Liver (tissue), 3 donors: ENCODE results near the gene RIMBP2.

Source experiments
- EGR1 ChIP-seq, 2 donors: IDR thresholded peaks; 2 replicates each; pipeline ENCODE4 v1.6.1; 2016 to 2018; ENCODE audit warnings: antibody characterized with exemption in 2 of 2, low read depth in 2 of 2
- FOXA1 ChIP-seq: IDR thresholded peaks from 2 replicates; pipeline ENCODE4 v1.6.1; 2016; ENCODE audit warnings: antibody characterized with exemption
- FOXA2 ChIP-seq: IDR thresholded peaks from 2 replicates; pipeline ENCODE4 v1.6.1; 2016; ENCODE audit warnings: antibody characterized with exemption
- GABPA ChIP-seq, 2 donors: IDR thresholded peaks in 1 of 2; conservative IDR thresholded peaks in 1 of 2; 2 replicates each; pipeline ENCODE4 v1.6.1; 2016; ENCODE audit warnings: antibody characterized with exemption in 2 of 2, mild to moderate bottlenecking in 1 of 2, moderate library complexity in 1 of 2
- JUND ChIP-seq, 2 donors: IDR thresholded peaks; 2 replicates each; pipeline ENCODE4 v1.6.1; 2016; ENCODE audit warnings: antibody characterized with exemption in 2 of 2
- NR2F2 ChIP-seq: IDR thresholded peaks from 2 replicates; pipeline ENCODE4 v1.6.1; 2016; ENCODE audit warnings: antibody characterized with exemption
- RAD21 ChIP-seq, 2 donors: IDR thresholded peaks; 2 replicates each; pipeline ENCODE4 v1.6.1; 2016; ENCODE audit warnings: antibody characterized with exemption in 2 of 2, mild to moderate bottlenecking in 2 of 2
- SP1 ChIP-seq: IDR thresholded peaks from 2 replicates; pipeline ENCODE4 v1.6.1; 2018; ENCODE audit warnings: antibody characterized with exemption, mild to moderate bottlenecking
- TAF1 ChIP-seq: conservative IDR thresholded peaks from 2 replicates; pipeline ENCODE4 v1.6.1; 2016; ENCODE audit warnings: antibody characterized with exemption, mild to moderate bottlenecking
- TF ChIP-seq, protein P1 (sequence below): fragments of 150-350 bp; IDR thresholded peaks from 2 replicates; pipeline ENCODE4 v1.5.1; 2017; ENCODE audit warnings: improper control_type of control experiment, low read depth, low read length; ENCODE audit not compliant: missing input control
- TF ChIP-seq, protein P2 (sequence below): IDR thresholded peaks from 2 replicates; pipeline ENCODE4 v1.6.1; 2016; ENCODE audit warnings: antibody characterized with exemption, mild to moderate bottlenecking
- TF ChIP-seq, protein P3 (sequence below): IDR thresholded peaks from 2 replicates; pipeline ENCODE4 v1.6.1; 2016; ENCODE audit warnings: antibody characterized with exemption
- TF ChIP-seq, protein P4 (sequence below): IDR thresholded peaks from 2 replicates; pipeline ENCODE4 v1.6.1; 2016; ENCODE audit warnings: antibody characterized with exemption
- donor health status: healthy.
- donor health status: healthy.

DNA sequence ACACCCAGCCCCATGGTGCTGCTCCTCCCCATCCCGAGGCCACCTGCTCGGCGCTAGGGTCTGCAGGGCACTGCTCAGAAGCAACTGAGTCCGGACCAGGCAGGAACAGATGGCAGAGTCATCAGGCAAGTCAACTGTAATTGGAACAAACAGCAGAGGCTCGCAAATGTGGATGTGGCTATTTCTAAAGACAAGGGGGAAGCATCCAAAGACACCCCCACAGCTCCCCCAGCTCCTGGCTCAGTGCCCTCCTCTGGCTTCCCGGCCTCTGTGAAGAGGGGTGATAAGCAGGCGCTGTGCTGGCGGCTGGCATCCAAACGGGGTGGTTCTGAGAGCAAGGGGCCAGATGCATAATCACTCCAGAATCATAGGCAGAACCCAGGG lies 252.8 kb downstream of the RIMBP2 start:
- TF ChIP-seq, protein P1, sequence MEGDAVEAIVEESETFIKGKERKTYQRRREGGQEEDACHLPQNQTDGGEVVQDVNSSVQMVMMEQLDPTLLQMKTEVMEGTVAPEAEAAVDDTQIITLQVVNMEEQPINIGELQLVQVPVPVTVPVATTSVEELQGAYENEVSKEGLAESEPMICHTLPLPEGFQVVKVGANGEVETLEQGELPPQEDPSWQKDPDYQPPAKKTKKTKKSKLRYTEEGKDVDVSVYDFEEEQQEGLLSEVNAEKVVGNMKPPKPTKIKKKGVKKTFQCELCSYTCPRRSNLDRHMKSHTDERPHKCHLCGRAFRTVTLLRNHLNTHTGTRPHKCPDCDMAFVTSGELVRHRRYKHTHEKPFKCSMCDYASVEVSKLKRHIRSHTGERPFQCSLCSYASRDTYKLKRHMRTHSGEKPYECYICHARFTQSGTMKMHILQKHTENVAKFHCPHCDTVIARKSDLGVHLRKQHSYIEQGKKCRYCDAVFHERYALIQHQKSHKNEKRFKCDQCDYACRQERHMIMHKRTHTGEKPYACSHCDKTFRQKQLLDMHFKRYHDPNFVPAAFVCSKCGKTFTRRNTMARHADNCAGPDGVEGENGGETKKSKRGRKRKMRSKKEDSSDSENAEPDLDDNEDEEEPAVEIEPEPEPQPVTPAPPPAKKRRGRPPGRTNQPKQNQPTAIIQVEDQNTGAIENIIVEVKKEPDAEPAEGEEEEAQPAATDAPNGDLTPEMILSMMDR, result no peak
- TF ChIP-seq SP1, result no peak
- TF ChIP-seq TAF1, result no peak
- TF ChIP-seq FOXA2, result no peak
- no peak for TF ChIP-seq EGR1 (IDR thresholded peaks at IDR 0.05; ENCODE audit: low read depth in 2 of 2)
- TF ChIP-seq FOXA1, result no peak
- TF ChIP-seq, protein P2, sequence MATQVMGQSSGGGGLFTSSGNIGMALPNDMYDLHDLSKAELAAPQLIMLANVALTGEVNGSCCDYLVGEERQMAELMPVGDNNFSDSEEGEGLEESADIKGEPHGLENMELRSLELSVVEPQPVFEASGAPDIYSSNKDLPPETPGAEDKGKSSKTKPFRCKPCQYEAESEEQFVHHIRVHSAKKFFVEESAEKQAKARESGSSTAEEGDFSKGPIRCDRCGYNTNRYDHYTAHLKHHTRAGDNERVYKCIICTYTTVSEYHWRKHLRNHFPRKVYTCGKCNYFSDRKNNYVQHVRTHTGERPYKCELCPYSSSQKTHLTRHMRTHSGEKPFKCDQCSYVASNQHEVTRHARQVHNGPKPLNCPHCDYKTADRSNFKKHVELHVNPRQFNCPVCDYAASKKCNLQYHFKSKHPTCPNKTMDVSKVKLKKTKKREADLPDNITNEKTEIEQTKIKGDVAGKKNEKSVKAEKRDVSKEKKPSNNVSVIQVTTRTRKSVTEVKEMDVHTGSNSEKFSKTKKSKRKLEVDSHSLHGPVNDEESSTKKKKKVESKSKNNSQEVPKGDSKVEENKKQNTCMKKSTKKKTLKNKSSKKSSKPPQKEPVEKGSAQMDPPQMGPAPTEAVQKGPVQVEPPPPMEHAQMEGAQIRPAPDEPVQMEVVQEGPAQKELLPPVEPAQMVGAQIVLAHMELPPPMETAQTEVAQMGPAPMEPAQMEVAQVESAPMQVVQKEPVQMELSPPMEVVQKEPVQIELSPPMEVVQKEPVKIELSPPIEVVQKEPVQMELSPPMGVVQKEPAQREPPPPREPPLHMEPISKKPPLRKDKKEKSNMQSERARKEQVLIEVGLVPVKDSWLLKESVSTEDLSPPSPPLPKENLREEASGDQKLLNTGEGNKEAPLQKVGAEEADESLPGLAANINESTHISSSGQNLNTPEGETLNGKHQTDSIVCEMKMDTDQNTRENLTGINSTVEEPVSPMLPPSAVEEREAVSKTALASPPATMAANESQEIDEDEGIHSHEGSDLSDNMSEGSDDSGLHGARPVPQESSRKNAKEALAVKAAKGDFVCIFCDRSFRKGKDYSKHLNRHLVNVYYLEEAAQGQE, result no peak
- no peak for TF ChIP-seq RAD21 (IDR thresholded peaks at IDR 0.05)
- TF ChIP-seq, protein P3, sequence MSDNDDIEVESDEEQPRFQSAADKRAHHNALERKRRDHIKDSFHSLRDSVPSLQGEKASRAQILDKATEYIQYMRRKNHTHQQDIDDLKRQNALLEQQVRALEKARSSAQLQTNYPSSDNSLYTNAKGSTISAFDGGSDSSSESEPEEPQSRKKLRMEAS, result no peak
- no peak for TF ChIP-seq JUND (IDR thresholded peaks at IDR 0.05)
- TF ChIP-seq NR2F2, result no peak
- TF ChIP-seq GABPA (IDR thresholded peaks at IDR 0.05 in 1 of 2, conservative IDR thresholded peaks at IDR 0.05 in 1 of 2), result no peak
- TF ChIP-seq, protein P4, sequence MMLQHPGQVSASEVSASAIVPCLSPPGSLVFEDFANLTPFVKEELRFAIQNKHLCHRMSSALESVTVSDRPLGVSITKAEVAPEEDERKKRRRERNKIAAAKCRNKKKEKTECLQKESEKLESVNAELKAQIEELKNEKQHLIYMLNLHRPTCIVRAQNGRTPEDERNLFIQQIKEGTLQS, result no peak
